Hematopoietic multipotent progenitor cell treated with erythropoietin and hydrocortisone succinate and interleukin-3 and kit ligand, for 4 days (in vitro differentiated cells): Measurements from ENCODE around the gene EML3.
A peak's percentile ranks its signal among the peaks of the same experiment; 100 is the strongest.
"Not testable (repeated sequence)": the region's sequence is repeated elsewhere in the genome, so short reads cannot be mapped to it uniquely, and the experiment has no call there.

Experiments
- DNase-seq: peaks from one replicate; pipeline ENCODE4 v3.0.0-alpha.2; 2015

Gene EML3

DNA sequence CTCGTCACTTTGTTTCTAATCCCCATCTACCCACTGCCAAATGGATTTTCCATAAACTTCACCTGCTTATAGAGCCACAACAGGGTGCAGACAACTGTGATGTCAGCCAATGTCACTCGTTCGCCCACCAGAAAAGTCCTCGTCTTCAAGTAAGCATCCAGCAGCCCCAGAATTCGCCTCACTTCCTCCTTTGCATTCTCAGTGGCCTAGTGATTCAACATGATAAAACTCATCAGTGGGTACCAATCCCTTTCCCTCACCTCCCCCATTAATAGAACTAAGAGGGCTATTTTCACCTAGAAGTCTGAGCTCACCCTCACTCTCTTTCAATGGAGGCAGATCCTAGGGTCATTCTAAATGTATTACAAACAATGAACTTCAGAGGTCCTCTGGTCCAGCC lies 41.7 kb downstream of the EML3 start:
- DNase-seq = not testable (repeated sequence)

DNA sequence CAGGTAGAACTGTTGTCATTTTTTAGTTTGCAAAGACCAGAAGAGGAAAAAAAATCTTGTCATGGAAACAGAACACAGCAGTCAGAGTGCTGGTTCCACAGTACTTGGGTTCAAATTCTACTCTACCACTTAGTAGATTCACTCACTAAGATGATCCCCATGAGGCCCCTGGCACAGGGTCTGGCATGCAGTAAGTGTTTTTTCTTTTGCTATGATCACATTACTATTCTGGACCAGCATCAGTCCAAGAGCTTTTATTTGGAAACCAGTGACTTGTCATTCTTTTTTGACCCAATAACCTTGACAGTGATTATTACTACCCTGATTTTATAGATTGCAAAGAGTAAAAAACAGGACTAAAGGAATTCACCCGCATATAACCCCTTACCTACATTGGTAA lies 43.0 kb downstream of the EML3 start:
- no peak for DNase-seq

DNA sequence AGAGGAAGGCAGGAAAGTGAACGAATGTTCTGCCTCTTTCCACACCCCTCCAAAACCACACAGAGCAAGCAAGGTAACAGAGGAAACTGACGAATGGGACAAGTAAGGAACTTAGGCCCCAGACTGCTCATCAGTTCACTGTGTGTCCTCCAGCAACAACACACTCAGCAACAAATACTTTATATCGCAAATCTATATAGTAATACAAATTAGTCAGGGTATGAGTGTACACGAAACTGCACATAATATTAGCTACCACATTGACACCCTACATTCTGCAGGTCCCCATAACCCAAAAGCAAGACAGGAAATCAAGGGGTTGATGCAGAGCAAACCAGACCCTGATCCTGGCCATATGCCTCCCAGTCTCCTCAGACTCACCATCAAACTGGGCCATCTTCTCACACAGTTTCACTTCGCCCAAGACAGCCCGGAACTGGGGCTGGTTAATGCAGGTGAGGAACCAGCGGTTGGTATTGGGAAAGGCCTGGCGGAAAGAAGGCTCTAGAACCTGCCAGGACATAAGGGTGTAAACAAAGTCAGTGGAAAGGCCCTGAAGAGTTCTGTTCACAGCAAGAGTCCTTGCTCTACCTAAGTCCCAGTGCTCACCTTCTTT lies 45.4 kb downstream of the EML3 start:
- DNase-seq = no peak

DNA sequence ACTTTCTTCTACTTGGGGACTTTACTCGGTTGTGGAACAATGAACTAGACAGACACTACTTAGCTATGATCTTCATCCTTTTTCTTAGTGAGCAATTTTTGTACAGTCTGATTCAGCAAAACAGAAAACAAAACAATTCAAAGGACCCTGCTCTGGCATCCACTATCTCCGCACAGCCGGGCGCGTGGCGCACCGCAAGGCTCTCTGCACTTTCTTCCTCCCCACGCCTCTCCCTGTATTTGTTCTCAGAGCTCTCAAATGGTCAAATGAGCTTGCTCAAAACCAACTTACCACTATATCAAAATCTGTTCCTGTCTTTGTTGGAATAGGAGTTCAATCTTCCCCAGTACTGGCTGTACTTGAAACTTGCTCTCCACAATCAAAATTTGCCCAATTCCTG lies 46.3 kb downstream of the EML3 start:
- no peak for DNase-seq

DNA sequence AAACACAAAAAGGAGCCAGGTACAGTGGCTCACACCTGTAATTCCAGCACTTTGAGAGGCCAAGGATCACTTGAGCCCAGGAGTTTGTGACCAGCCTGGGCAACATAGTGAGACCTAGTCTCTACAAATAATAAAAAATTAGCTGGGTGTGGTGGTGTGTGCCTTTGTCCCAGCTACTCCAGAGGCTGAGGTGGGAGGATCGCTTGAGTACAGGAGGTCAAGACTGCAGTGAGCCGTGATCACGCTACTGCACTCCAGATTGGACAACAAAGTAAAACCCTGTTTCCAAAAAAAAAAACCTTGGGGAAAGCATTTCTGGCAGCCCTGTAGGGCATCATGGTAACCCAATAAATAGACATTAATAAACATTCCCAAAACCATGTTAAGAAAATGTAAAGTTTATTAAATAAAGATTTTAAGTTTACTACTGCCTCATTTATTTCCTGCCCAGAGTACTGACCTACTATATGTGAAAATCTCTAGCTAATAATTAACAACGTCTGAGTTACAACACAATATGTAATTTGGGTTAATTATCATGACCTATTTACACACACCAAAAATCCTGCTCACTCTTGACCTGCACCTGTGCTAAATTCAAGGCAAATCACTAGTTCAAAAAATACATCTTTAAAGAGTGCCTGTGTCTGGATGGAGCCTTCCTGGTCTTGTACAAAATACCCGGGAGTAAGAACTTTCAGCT lies 47.3 kb downstream of the EML3 start:
- DNase-seq = no peak

DNA sequence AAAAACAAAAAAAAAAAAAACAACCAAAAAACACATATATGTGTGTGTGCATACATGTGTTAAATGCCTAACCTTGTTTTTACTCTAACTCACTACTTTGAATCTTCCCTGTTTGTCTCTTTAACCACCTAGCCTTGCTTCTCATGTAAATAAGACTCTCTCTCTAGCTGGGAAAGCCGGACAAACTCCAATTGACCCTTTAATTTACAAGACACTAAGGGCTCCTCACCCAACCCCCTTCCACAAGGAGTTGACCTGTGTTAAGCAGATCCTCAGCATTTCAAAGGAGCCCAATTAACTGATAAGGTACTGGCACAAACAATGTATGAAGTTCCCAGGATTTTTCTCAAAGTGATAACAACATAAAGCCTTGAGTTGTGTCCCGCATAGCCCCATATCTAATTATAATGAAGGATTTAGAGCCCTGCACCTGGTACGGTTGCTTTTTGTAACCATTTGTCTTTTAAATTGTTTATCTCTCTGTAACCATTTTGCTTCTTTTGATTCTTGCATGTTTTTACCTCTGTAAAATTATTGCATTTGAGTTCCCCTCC lies 50.8 kb downstream of the EML3 start:
- not testable (repeated sequence) for DNase-seq

DNA sequence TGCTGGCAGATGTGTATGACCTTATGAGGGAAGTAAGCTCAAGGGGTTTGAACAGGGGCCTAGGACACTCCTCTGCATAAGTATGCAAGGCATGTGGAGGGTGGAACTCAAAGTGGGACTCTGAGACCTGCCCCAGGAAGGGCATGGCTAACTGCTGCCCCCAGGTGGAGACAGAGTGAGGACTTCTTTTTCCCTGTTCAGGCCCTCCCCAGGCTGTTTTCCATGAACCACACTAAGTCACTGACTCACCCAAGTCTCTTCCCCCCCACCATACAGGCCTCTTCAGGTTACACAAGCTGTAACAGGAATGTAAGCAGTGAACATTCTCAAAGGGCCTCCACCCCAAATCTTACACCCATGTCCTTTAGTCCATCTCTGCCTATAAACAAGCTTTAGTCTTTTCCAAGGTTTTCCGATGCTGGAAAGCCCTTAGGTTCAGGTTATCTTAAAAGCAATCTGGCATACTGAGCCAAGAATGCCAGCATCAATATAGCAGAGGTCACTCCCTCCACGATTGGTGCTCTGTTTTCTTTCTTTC lies 51.9 kb downstream of the EML3 start:
- peak; percentile 91 for DNase-seq

DNA sequence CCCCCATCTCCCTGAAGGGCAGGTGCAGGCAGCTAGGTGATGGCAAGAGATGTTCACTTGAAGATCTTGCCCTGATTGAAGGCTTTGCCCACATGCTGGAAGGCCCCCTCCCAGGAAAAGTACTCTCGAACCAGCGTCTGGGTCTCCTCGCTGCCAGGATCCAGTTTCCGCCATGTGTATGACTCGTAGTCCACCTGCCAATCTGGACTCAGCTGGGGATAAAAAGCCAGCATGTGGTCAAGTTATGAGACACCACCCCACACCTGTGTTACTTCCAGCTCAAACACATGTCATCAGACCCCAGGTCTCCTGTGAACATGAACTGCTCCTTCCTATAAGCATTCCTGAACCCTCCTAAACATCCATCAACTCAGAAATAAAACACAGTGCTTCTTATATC lies 52.9 kb downstream of the EML3 start:
- not testable (repeated sequence) for DNase-seq

DNA sequence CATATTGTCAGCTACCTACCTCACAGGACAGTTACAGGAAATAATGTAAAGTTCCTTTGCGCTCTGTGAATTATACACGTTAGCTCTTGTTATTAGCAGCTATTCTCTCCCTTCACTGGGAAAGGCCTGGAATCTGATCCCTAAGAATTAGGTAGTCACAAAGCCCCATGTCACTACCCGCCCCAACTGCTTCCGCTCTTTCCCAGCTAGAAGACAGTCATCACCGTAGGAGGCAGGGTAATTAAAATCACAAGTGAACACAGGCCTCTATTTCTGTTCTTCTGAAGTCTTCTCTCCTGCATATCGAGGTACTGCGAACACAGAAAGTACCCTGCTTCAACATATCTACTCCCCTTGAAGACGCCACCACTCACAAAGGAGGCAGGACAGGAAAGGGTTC lies 53.4 kb downstream of the EML3 start:
- DNase-seq = no peak

DNA sequence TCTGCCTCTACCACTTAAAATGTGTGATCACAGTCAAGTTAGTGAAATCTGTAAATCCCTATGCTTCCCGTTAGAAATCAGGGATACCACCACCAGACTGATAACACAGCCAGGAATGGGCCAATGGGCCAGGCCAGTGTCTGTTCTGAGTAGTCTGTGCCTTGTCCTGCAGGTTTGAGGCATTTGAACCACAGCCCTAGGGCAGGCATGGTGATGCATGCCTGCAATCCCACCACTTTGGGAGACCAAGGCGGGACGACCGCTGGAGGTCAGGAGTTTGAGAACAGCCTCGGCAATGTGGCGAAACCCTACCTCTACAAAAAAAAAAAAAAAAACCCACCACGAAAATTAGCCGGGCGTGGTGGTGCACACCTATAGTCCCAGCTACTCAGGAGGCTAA lies 53.9 kb downstream of the EML3 start:
- DNase-seq = no peak

DNA sequence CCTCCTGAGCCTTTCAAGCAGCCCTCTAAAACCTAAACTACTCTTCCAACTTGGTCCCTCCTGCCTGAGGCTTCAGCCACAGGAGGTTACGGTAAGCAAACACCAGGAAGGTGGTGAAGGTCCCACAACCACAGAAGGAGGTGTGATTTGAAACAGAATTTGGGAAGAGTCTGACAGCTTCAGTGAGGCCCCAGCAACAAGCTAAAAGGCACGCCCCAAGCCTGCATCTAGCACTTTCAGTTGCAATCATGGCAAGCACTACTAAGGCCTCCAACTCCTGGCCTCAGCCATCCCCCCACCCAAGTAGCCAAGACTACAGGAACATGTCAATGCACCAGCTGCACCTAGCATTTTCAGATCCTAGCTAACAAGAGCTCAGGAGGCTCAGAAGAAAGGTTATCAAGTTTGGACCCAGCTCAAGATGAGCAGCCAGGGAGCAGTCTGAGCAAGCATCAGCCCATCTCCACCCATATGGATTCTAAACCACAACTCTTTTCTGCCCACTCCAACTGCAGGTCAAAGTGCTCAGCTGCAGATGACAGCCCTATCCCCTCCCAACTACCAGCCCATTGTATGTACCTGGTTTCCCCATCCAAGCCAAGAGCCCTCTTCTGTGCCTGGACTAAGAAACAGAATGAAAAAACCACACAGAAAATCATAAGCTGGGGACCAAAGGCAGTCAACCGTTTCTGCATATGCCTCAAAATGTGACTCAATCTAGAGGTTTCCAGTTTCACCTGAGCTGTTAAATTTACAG lies 55.5 kb downstream of the EML3 start:
- peak; percentile 66 for DNase-seq

DNA sequence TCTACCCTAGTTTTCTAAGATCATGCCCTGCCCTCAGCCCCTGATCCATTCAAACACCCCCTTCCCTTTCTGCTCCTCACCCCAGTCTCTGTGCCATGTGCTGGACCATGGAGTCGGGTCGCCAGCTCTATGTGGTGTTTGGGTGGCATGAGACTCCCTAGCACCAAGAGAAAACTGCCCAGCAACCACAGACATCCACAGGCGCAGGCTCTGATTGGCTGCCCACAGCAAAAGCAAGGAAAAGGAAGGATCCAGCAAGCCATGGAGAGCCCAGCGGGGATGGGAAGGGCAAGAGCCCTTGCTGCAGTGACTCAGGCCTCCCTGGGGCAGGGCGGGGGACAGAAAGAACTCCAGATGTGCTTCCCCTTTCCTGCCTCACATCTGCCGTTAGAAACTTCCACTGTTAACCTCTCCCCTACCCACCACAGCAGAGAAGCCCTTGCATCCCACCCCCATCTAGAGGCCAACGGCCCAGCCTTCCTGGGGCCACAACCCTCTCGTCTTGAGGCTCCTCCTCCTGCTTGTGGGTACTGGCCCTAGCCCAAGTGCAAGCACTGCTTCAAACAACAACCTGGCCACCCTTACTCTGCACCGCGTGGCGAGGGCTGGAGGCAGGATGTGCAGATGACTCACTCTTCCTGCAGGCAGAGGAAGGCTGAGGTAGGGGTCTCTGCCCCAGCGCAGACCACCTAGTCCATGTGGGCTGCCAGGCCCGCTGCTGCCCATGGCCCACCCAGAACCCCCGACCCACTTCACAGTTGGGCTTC lies 56.3 kb downstream of the EML3 start:
- DNase-seq = peak; percentile 97

DNA sequence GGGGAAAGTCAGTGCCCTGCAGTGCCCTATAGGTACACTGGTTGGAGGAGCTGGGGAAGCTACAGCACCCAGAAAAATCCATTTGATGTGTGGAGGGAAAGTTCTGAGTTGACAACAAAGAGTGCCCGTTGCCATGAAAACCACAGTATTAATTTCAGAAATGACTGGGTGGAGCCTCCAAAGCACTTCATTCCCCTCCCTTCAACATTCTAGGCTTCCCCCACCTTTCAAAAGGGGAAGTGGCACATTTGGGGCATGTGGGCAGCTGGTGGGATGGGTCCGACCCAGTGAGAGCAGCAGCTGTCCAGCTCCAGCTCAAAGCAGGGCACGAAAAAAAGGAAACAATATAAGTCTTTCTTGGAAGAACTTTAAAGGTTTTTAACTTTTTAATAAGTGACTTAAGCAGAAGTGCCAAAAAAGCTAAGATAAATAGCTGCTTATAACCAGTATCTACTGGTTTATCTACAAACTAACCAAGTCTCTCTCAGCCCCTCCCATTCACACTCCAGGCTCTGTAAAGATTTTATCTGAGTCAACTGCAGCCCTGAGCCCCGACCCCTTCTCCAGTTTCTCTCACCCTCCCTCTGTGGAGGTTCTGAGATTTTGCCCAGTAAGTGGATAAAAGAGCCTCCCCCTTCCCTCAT lies 57.0 kb downstream of the EML3 start:
- peak; percentile 96 for DNase-seq

DNA sequence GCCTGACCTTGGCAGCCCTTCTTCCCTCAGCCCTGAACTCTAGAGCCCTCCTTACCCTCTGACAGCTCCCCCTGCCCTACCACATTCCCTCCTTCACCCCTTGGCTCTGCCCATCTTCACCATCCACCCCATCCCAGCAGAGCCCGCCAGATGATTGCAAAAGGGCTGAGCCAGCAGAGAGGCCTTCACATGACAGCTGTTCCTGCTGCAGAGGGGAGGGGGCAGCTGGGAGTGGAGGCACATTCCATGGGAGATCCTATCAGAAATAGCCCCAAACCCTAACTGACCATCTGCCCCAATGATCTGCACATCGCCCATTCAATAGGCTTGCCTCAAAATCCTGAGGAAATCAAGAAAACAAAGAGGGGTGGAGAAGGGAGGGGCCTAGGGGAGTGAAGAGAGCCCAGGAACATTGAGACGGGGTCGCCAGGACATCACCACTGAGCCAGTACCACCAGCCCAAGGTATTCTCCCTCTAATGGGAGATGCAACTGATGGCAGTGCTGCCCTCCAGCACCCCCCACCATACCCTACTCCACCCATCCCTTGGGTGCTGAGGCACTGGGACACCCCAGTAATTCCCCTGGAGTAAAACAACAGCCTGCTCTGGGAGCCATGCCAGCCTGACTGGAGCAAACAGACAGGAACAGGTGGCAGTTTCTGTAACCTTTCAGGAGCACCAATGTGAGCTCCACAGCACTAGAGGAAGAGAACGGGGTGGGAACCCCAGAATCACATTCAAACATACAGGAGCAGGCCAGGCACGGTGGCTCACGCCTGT lies 58.0 kb downstream of the EML3 start:
- no peak for DNase-seq

DNA sequence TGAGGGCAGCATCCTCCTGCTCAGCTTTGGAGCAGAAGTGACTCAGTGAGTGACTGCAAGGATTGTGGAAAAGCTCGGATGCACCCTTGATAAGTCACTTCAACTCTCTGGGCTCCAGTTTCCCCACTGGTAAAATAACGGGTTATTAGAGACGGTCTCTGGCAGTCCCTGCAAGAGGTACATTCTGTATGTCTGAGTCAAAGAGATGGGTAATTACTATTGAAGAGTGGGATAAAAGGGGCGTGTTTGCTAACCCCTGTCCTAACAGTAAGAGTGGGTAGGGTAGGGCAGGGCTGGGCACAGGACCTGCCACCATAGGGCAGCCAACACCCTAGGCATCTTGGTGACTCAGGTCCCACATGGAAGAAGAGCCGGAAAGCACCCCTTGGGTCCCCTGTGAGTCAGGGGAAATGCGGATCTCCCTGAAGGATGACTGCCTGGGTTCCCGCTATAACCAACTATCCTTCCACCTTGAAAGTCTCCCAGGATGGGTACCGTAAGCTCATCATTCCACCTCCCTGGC lies 58.7 kb downstream of the EML3 start:
- no peak for DNase-seq

DNA sequence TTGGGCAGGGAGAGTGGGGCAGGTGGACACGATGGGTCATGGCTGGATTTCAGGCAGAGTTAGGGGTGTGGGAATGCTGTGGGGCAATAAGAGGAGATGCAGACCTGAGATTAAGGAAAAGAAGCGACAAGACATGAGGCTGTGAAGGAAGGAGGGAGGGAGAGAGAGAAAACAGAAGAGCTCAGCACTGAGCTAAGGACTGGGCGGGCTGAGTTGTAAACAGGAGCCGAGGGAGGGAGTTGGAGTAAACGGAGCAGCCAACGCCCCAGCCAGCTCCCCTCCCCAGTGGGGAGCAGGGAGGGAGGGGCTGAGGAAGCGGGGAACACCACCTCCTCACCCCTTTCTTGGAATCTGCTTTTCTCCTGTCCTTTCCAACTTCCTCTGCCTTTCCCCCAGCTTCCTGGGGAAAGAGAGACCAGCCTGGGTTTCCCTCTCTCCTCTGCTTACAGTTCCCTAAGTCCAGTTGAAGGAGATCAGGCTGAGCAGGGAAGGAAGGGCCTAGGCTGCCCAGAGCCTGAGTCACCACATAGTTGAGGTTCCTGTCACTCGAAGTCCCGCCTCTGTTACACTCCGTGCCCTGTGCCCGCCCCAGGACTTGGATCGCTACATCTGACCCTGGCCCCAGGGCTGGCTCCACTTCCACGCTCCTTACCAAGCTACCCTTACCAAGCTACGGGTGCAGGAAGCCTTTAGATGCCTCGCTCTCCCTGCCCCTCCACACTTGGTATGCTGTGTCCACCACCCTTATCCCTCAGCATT lies 59.3 kb downstream of the EML3 start:
- peak; percentile 94 for DNase-seq

DNA sequence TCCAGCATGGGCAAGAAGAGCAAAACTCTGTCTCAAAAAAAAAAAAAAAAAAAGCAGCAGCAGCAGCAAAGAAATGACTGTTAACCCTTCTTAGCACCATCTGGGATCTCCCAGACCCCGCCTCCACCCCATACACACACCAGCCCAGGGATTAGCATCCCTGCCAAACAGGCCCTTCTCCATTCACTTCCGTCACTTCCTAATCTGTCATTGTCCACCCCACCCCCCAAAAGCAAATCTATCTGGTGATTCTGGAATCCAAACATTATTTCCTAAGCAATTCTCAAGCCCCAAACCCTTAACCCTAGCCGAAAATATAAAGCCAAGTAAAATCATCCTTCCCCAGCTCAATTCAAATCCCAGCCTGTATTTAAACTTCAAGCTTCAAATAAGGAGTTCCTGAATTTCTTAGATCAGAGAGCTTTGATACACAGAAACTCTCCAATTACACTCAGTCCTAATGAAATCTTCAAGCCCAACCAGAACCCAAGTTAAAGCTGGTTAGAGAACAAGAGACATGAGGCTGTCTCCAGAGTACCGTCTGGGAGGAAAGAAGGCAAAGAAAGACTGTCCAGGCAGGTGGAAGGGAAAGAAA lies 60.0 kb downstream of the EML3 start:
- no peak for DNase-seq
